ENCODE measurements around the gene TRMT1.

TRMT1 gene

DNA sequence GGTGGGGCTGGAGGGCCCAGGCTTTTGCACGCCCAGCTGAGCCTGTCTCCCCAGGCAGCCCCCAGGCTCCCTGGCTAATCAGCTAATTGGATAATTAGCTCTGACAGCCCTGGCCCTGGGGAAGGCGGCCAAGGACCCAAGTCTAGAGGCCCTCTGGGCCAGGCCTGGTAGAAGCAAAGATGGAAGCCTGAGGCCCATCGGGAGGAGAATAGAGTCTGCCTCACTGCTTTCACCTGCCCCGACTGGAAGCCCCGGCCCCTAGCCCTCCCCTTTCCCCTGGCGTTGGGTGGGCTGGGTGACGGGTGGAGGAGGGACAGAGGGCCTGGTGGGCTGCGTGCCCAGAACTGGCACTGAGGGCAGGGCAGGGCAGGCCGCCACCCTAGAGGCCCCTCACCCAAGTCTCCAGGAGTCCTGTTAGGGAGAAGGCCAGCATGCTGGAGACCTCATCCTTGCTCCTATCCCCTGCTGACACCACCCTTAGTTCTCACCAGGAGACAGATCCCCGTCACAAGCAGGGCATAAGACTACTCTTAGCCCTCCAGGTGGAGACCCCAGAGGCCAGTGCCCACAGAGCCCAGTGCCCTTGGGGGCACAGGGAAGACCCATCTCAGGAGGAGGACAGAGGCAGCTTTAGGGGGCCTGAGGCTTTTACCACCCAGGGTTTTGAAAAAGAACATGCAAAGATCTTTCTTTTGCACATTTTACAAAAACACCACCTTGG is 25.9 kb downstream of the TRMT1 start:
- DNase-seq (ENCODE audit: low read depth in 2 of 2) = no peak

DNA sequence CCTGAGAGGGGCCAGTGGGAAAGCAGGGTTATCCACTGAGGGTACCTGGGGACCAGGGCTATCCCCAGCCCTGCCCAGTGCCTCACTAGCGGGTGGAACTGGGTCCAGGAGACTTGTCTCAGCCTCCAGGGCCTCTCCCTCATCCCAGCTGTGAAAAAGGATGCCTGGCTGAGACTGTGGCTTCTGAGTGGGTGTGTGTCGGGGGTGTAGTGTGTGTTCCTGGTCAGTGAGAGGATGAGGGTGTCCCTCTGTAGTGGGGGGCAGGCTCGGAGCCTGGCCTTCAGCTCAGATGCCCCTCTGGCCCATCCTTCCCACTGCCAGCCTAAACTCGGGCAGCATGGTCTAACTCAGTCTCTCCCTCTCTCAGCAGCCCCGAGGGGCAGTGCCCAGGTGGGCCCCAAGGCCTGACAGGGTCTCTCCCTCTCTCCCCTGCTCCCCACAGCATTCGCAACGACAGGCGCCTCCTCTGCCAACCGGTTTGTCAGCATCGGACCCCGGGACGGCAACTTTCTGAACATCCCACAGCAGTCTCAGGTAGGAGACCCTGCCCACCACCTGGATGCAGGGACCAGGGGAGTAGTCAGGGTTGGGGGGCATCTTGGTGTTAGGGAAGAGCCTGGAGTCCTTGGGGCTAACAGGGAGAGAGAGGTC is 26.6 kb downstream of the TRMT1 start:
- DNase-seq (ENCODE audit: low read depth in 2 of 2) = no peak

DNA sequence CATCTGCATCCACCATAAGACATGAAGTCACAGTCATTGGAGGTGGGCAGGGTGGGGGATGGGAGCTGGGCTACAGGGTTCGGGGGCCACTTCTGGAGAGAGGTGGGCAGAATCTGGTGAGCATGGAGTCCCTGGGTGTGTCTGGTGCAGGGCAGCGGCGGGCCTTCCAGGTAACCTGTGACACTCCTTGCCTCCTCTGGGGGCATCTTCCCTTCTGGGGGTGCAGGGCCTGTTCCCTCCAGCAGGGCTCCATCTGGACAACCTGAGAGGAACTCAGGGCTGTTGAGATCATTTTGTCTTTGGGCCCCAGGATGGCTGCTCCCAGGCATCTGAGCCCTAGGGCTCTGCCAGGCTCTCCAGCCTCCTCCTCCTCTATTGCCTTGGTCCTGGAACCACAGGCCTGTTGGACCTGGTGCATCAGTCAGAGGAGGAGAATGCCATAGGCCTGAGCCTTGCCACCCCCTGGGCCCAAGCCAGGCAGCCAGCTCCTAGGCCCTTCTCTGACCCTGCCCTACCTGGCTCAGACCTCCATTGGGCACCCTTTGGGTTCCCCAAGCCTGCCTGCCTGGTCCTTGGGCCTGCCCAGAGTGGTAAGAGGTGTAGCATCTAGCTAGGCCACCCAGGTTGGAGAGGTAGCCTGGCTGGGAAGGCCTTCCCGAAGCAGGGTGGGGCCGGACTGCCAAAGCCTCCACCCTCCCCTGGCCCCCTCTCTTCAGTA is 27.2 kb downstream of the TRMT1 start:
- no peak for DNase-seq (ENCODE audit: low read depth in 2 of 2)

DNA sequence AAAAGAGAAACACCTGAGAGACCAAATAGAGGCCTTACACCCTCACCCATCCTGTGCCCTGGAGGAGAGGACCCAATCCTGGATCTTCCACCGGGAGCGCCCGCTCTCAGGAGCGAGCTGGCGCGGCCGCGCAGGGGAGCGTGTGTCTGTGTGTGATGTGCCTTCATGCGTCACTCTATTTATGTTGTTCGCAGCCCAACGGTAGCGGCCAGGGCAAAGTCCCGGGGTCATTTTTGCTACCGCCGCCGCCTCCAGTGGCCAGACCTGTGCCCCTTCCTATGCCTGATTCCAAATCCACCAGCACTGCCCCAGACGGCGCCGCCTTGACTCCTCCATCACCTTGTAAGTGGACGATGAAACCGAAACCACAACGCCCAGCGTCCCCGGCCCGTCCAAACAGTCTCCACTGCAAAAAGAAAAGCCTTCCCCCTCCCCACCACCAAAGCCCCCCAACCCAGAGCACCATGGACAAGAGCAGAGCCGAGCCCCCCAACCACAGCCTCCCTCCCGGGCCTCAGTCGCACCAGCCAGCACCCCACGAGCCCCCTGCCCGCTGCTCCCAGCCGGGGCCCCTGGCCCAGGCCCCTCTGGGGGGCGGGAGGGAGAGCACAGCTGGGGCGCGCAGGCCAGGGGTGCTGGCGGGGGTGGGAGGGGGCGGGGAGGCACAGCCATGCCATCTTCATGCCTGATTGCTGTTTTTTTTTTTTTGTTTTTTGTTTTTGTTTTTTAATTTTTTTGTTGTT is 28.6 kb downstream of the TRMT1 start:
- DNase-seq (ENCODE audit: low read depth in 2 of 2) = no peak

DNA sequence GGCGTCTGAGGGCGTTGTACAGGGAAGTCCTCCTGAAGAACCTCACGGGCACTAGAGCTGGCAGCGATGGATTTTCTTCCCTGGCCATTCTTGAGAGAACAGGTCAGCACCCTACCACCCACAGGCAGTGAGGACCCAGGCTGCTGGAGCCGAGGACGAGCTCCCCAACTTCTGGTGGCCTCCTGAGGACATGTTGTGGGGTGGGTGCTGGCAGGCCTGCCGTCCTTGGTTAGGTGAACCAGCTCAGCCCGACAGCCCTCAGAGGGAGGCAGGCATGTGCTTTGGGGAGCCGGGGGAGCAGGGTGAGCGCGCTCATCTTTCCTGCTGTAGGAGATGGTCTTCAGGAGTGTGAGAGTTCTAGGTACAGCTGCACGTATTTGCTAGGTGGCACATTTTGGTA is 29.2 kb downstream of the TRMT1 start:
- DNase-seq (ENCODE audit: low read depth in 2 of 2) = no peak

DNA sequence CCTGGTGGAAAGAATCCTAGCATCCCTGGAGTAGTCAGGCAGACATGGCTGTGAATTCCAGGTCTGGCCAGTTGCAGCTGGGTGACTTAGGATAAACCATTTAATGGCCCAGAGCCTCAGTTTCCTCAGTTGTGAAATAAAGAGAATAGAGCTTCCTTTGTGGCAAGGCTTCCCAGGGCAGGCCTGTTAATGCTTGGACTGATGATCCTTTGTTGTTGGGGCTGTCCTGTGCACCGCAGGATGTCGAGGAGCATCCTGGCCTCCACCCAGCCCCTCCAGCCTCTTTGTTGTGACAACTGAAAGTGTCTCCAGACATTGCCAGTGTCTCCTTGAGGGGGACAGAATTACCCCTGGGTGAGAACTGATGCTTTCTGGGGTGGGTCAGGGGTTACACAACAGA is 30.2 kb downstream of the TRMT1 start:
- no peak for DNase-seq (ENCODE audit: low read depth in 2 of 2)

DNA sequence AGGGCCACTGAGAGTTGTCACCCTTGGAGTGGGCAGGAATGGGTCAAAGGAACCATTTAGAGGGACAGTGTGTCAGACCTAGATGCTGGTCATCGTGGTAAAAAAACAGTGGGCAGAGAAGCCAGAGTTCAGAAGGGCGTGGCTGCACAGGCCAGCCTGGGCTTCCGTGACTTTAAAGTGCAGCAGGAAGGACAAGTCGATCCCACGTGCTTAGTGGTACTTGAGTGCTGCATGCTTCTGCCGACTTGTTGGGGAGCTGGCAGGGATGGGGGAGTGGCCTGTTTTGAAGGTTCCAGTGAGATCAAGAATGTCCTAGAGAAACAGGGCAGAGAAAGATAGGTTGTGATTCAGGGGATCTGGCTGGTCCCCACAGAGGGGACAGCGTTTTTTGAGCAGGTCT is 30.9 kb downstream of the TRMT1 start:
- no peak for DNase-seq (ENCODE audit: low read depth in 2 of 2)

DNA sequence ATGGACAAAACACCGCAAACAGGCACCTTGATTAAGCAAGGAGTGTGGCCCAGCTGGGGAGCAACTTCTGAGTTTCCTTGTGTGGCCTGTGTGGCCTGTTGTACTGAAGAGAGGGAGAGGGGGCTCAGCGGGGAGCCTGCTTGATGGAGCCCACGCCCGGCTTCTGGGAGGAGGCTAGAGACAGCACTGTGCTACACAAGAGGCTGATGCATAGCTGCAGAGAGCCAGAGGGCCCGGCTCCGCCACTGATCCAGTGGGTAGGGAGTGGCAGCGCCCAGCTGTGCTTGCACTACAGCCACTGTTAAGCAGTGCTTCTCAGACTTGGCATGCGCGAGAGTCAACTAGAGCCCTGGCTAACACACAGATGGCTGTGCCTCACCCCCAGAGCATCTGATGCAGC is 32.9 kb downstream of the TRMT1 start:
- no peak for DNase-seq (ENCODE audit: low read depth in 2 of 2)

DNA sequence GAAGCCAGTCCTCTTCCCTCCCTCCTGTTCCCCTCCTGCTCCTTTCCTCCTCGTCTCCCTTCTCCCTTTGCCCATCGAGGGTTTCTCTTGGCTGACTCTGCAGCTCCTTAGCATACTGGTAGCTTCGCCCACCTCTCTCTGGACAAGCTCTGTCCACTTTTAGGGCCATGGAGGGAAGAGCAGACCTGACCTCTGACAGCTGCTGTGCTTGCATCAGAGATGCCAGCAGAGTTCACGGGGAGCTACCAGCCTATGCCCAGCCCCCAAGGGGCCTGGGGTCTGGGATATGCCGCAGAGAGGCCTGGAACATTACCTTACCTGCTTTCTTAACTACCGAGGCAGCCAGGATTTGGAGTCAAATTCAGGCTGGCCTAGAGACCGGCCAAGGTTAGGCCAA is 33.5 kb downstream of the TRMT1 start:
- no peak for DNase-seq (ENCODE audit: low read depth in 2 of 2)

DNA sequence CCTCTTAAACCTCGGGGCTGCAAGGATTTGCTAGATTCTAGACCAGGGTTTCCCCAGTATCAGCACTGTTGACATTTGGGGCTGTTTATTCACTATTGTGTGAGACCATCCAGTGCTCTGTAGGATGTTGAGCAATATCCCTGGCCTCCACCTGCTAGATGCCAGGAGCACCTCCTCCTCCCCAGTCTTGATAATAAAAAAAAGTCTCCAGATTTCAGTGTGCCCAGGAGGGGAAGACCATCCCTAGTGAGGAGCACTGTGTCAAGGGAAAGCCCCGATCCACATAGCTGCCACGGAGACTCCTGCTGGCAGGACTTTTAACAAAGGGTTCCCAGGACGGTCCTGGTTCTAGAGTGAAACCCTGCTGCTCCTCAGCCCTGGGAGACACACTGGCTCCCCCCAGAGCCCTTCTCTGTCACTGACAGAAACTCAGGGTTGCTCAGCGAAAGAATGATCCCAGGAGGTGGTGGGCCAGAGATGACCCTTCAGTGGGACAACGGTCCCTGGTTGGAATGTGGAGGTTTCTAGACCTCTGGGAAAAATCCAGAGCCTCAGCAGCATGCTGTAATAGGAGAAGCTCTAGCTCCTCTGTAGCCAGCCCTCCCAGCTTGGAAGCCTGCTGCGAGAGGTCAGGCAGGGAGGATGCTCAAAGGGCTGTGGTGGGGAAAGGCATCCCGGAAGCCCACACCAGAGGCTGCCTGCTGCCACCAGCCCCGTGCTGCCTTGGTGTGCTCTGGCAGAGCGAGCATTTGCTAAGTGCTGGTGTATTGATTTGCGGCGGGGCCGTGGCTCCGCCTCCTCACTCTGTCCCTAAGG is 34.1 kb downstream of the TRMT1 start:
- no peak for DNase-seq (ENCODE audit: low read depth in 2 of 2)

DNA sequence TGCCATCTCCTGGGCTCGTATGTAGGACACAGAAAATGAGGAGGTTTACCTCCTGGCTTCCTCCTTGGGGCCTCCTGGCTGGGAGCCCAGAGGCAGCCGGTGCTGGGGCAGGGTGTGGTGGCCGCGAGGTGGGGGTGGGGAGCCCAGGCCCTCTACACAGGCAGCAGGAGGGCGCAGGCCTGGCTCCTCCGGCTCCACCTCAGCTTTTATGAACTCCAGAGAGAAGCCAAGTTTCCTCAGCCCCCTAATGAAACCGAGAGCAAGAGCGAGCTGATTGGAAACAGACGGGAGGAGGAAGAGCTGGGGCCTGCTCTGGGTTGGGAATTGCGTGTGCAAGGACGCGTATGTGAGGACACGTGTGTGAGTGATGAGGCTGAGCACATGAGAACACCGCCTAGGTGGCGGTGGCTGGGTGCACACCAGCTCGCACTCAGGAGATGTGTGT is 37.0 kb downstream of the TRMT1 start:
- DNase-seq (ENCODE audit: low read depth in 2 of 2) = no peak

DNA sequence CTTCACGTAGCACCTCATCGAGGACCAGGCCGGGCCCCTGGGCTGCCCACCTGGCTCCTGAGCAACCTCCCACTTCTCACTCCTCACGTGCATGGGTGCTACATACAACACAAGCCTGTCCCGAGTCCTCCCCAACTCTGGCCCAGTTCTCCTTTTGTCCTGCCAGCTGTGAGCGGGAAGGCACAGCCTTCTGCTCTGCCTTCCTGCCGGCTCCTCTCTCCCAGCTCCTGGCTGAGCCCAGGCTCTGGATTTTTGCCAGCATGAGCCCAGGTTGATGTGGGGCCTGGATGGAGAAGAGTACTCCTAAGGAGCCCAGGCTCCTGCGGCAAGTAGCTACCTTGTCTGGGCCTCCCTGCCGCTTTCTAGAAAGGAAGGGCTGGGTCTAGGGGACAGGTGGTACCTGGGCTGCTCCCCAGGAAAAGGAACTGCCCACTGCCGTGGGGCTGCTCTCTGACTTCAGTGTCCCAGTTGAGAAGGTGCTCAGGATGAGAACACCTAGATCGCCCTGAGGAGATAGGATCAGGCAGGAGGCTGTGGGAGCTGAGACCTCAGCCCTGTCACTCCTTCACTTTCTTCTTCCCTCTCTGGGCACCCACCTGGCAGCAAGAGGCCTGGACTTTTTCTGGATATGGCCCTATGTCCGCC is 37.5 kb downstream of the TRMT1 start:
- no peak for DNase-seq (ENCODE audit: low read depth in 2 of 2)

DNA sequence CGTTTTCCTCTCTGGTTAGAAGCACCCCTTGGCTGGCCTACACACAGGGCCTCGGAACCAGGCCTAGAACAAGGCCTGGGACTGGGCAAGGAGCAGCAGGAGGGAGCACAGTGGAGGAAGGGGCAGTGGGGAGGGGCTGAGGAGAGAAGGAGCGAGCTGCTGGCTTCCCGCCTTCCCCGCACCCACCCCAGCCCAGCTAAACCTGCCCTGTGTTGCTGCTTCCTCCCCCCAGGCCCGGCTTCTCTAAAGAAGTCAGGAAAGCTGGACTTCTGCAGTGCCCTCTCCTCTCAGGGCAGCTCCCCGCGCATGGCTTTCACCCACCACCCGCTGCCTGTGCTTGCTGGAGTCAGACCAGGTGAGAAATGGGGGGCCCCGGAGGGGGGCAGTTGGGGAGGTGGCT is 38.2 kb downstream of the TRMT1 start:
- no peak for DNase-seq (ENCODE audit: low read depth in 2 of 2)

DNA sequence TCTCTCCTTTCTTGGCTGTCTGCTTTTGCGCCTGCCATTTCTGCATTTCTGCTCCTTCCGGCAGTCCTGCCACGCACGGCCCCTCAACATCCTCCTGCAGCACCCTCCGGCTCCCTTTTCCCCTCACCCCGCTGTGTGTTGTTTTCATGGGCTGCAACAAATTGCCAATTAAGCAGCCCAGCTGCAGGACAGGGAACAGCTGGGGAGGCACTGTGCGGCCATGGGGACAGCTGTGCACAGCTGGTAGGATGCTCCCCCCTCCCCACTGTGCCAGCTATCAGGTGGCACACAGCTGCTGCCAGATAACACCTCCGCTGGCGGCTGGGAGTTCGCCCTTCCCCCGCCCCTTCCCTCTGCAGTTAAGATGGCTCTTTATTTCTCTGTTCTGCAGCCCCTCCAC is 39.3 kb downstream of the TRMT1 start:
- DNase-seq (ENCODE audit: low read depth in 2 of 2) = no peak

DNA sequence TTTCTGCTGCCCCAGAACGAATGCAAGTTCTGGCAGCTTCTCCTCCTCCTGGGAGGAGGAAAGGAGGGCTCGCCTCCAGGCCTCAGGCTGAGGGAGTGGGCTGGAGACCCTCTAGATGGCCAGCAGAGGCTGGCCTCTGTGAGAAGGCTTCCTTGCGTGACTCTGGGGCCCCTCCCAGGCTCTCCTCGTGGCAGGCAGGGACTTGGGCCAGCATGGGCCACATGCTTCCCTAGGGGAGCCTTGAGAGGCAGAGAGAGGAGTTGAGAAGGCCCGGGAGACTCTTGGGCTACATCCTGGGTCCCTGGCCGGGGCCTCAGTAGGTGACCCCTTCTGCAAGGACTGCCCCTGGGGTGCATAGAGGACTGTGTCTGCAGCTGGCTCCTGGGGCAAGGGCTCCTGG is 39.8 kb downstream of the TRMT1 start:
- no peak for DNase-seq (ENCODE audit: low read depth in 2 of 2)

DNA sequence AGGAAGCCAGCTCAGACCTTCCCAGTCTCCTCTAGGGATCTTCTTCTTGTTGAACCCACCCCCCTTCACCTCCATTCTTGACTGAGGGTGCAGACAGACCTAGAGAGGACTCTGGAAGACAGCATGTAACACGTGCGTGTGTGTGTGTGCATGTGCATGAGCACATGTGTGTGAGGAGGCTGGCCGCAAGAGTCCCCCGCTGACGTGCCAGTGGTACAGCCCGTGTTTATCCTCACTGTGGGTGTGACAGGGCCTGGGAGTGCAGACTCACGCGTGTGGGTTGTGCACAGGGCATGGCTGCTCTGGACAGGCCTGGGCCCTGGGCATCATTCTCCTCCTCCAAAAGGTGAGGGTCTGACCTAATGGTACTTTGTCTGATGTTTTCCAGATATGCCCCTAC is 40.2 kb downstream of the TRMT1 start:
- no peak for DNase-seq (ENCODE audit: low read depth in 2 of 2)

DNA sequence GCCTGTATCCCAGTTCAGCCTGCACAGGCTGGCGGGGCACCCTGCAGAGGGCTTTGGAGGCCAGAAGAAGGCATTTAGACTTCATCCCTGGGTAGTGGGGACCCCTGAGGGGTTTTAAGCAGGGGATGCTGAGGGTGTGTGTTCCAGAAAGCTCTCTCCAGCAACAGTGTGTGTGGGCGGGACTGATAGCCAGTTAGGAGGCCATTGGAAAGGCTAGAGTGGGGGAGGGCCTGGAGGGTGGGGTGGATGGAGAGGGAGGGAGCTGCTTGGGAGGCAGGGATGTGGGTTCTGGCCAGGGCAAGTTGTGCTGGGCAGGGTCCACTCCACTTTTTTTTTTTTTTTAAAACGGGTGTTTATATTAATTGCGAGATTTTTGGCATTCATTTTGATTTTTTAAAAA is 42.2 kb downstream of the TRMT1 start:
- no peak for DNase-seq (ENCODE audit: low read depth in 2 of 2)

DNA sequence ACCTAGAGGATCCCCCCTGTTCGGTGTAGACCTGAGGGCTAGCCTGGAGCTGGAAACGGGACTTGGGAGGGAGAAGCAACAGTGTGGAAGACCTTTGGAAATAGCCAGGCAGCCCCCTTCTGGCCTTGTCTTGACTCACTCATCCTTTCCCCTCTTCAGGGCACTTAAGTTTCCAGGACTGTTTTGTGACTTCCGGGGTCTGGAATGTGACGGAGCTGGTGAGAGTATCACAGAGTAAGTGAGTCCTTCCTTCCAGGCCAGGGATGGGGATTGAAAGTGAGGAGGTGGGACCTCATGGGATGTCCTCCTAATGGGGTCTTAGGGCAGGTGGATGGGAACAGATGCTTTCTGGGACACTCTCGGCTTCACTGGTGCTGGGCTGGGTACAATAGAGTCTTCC is 43.3 kb downstream of the TRMT1 start:
- DNase-seq (ENCODE audit: low read depth in 2 of 2) = no peak

DNA sequence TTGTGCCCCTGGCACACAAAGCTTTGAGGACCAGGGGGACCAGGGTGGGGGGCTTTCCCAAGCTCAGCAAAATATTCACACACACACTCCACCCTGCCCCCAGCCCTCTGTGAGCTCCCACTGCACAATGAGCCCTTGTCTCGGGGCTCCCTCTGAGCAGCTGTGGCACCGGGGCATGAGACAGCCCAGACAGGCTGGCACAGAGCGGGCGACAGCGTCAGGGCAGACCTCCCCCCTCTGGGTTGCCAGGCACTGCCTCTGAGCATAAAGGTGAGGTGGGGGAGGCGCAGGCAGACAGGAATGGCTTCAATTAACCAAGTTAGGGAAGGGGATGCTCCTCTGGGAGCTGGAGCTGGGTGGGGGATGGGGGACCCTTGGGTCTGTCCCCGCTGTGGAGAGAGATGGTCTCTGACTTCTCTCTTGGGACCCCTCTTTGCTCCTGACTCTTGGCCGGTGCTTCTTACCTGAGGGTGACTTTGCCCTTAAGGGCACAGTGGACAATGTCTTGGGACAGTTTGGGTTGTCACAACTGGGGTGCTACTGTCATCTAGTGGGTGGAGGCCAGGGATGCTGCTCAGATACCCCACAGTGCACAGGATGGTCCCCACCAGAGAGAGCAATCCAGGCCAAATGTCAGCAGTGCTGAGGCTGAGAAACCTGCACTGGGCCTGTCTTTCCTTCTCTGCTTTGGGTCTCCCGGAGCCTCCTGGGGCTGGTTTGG is 44.2 kb downstream of the TRMT1 start:
- no peak for DNase-seq (ENCODE audit: low read depth in 2 of 2)

DNA sequence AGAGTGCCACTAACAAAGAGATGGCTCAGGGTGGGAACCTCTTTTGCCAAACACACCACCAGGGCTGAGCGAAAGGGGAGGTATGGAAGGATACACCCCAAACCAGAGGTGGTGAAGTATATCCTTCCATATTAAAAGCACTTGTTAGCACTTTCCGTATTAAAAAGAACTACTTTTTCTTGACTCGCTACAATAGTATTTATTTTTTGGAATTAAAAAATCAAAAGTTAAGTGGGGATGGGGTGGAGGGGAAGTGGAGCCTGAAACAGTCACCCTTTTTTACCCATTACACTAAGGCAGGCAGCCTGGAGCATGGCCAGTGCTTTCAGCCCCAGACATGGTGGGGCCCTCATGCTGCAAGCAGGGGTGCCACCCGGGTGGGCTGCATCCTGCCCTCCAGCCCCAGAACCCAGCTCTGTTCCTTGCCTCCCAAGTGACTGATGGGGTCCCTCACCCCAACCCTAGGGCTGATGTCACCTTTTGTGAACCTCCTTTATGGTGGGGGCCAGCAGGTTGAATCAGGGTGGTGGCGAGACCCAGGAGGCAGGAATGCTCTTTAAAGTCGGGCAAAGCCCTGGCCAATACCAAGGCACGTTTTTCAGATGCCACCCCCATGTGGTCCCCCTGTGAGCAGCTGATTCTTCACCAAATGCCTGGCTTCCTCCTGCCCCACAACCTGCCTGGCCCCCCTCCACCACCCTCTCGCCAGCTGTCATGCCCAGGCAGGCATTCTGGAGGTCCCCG is 44.9 kb downstream of the TRMT1 start:
- no peak for DNase-seq (ENCODE audit: low read depth in 2 of 2)
